Spleen (tissue), 7 donors: Measurements from ENCODE around the gene ZCRB1.

ENCODE experiments used
- CTCF ChIP-seq, 11 experiments: fragments of 200-600 bp in 7 of 11; fragments of 450-650 bp in 4 of 11; sonication (generic) in 4 of 11; IDR thresholded peaks in 8 of 11; conservative IDR thresholded peaks in 3 of 11; 1 replicate in 7 of 11; 2 replicates in 4 of 11; pipeline versions ENCODE4 v1.4.0 to v1.8.0; 2016 to 2021; ENCODE audit warnings: antibody characterized with exemption in 11 of 11, inconsistent platforms in 4 of 11, mild to moderate bottlenecking in 1 of 11
- POLR2A ChIP-seq, 3 donors: fragments of 450-650 bp; IDR thresholded peaks; one replicate each; pipeline ENCODE4 v1.5.1; 2017; ENCODE audit warnings: antibody characterized with exemption in 3 of 3, mild to moderate bottlenecking in 1 of 3
- POLR2AphosphoS5 ChIP-seq, 3 donors: sonication (generic); formaldehyde crosslinking; IDR thresholded peaks; one replicate each; pipeline ENCODE4 v1.5.1; 2017; ENCODE audit warnings: antibody characterized with exemption in 3 of 3
- donor health status: DM: no; HTN: no; CAD: no; lungs with moderate emphysema.
- donor health status: DM: no; HTN: no; CAD: no.
- donor health status: DM: no; HTN: no; CAD: no.

GRCh38 chr12:42338280-42338679 is 12.4 kb upstream of the ZCRB1 start:
- no peak for TF ChIP-seq POLR2A (IDR thresholded peaks at IDR 0.05)
- TF ChIP-seq POLR2AphosphoS5 (IDR thresholded peaks at IDR 0.05): no peak
- no peak for TF ChIP-seq CTCF (IDR thresholded peaks at IDR 0.05 in 8 of 11, conservative IDR thresholded peaks at IDR 0.05 in 3 of 11)
